Esophagus muscularis mucosa (tissue), 3 donors: ENCODE results near the gene DDX31.

ENCODE experiments used
- POLR2A ChIP-seq: fragments of 450-650 bp; IDR thresholded peaks from one replicate; pipeline ENCODE4 v1.6.1; 2017; ENCODE audit warnings: antibody characterized with exemption, moderate library complexity, mild to moderate bottlenecking, low read depth
- TF ChIP-seq, protein P1 (sequence below), 3 experiments: fragments of 200-600 bp in 2 of 3; fragments of 450-650 bp in 1 of 3; sonication (generic) in 2 of 3; IDR thresholded peaks; one replicate each; pipeline ENCODE4 v1.5.1; 2017 to 2019; ENCODE audit warnings: antibody characterized with exemption in 3 of 3, mild to moderate bottlenecking in 2 of 3, moderate library complexity in 1 of 3

- TF ChIP-seq, protein P1, sequence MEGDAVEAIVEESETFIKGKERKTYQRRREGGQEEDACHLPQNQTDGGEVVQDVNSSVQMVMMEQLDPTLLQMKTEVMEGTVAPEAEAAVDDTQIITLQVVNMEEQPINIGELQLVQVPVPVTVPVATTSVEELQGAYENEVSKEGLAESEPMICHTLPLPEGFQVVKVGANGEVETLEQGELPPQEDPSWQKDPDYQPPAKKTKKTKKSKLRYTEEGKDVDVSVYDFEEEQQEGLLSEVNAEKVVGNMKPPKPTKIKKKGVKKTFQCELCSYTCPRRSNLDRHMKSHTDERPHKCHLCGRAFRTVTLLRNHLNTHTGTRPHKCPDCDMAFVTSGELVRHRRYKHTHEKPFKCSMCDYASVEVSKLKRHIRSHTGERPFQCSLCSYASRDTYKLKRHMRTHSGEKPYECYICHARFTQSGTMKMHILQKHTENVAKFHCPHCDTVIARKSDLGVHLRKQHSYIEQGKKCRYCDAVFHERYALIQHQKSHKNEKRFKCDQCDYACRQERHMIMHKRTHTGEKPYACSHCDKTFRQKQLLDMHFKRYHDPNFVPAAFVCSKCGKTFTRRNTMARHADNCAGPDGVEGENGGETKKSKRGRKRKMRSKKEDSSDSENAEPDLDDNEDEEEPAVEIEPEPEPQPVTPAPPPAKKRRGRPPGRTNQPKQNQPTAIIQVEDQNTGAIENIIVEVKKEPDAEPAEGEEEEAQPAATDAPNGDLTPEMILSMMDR (IDR thresholded peaks at IDR 0.05) = no peak
- no peak for TF ChIP-seq POLR2A
Observed at GRCh38 chr9:132584601-132585560, 84.9 kb downstream of the DDX31 start.
